Activated naive CD4-positive, alpha-beta T cell treated with Interleukin-2 at 50 U/mL for 16 hours (primary cell): Measurements from ENCODE around the gene HDHD2.
"Not testable (repeated sequence)": the region's sequence is repeated elsewhere in the genome, so short reads cannot be mapped to it uniquely, and the experiment has no call there.

ENCODE experiments used
- DNase-seq: peaks from one replicate; pipeline ENCODE4 v3.0.0-alpha.2; 2020

HDHD2 gene

GRCh38 chr18:47150029-47150823 is at the start of gene HDHD2:
Gene HDHD2, minus strand, starts transcription at chr18:47150500. Its CDS starts 14,061 bp downstream, at chr18:47136439.
- peak; percentile 85 for DNase-seq

- not testable (repeated sequence) for DNase-seq
Observed at GRCh38 chr18:47195961-47196360, 45.7 kb upstream of the HDHD2 start.

GRCh38 chr18:47191961-47192360 is 41.7 kb upstream of the HDHD2 start:
- DNase-seq: no peak

GRCh38 chr18:47187721-47188120 is 37.4 kb upstream of the HDHD2 start:
- DNase-seq: no peak

- DNase-seq: no peak
Observed at GRCh38 chr18:47184419-47185050, 34.2 kb upstream of the HDHD2 start.

GRCh38 chr18:47182156-47182555 is 31.9 kb upstream of the HDHD2 start:
- DNase-seq: not testable (repeated sequence)

- no peak for DNase-seq
Observed at GRCh38 chr18:47180765-47181164, 30.5 kb upstream of the HDHD2 start.

- no peak for DNase-seq
Observed at GRCh38 chr18:47179520-47179919, 29.2 kb upstream of the HDHD2 start.

- DNase-seq: peak; percentile 91
Observed at GRCh38 chr18:47175898-47176575, 25.7 kb upstream of the HDHD2 start, which contains the start of gene IER3IP1. Gene IER3IP1, minus strand, starts transcription at chr18:47176364. Its CDS starts 87 bp downstream, at chr18:47176277.

GRCh38 chr18:47175283-47175897 is 25.1 kb upstream of the HDHD2 start:
- no peak for DNase-seq

GRCh38 chr18:47174545-47175116 is 24.3 kb upstream of the HDHD2 start:
- DNase-seq: no peak

- no peak for DNase-seq
Observed at GRCh38 chr18:47172476-47172875, 22.2 kb upstream of the HDHD2 start.

- DNase-seq: no peak
Observed at GRCh38 chr18:47168913-47169312, 18.6 kb upstream of the HDHD2 start.

GRCh38 chr18:47168509-47168908 is 18.2 kb upstream of the HDHD2 start:
- DNase-seq: no peak

- DNase-seq: no peak
Observed at GRCh38 chr18:47166294-47166693, 16.0 kb upstream of the HDHD2 start.

- DNase-seq: no peak
Observed at GRCh38 chr18:47163241-47163640, 12.9 kb upstream of the HDHD2 start.

GRCh38 chr18:47160256-47160655 is 10.0 kb upstream of the HDHD2 start:
- no peak for DNase-seq

GRCh38 chr18:47158404-47158803 is 8.1 kb upstream of the HDHD2 start:
- not testable (repeated sequence) for DNase-seq

GRCh38 chr18:47151439-47151838 is 1.1 kb upstream of the HDHD2 start:
- no peak for DNase-seq

- peak; percentile 7 for DNase-seq
Observed at GRCh38 chr18:47150824-47151366, 595 bp upstream of the HDHD2 start.

- no peak for DNase-seq
Observed at GRCh38 chr18:47149457-47150028, 757 bp downstream of the HDHD2 start.

- DNase-seq: no peak
Observed at GRCh38 chr18:47146206-47146605, 4.1 kb downstream of the HDHD2 start.
